ENCODE measurements around the gene ACOXL.

Gene ACOXL

GRCh38 chr2:110819711-110820110 is 87.3 kb downstream of the ACOXL start:
- TF ChIP-seq, protein P1, sequence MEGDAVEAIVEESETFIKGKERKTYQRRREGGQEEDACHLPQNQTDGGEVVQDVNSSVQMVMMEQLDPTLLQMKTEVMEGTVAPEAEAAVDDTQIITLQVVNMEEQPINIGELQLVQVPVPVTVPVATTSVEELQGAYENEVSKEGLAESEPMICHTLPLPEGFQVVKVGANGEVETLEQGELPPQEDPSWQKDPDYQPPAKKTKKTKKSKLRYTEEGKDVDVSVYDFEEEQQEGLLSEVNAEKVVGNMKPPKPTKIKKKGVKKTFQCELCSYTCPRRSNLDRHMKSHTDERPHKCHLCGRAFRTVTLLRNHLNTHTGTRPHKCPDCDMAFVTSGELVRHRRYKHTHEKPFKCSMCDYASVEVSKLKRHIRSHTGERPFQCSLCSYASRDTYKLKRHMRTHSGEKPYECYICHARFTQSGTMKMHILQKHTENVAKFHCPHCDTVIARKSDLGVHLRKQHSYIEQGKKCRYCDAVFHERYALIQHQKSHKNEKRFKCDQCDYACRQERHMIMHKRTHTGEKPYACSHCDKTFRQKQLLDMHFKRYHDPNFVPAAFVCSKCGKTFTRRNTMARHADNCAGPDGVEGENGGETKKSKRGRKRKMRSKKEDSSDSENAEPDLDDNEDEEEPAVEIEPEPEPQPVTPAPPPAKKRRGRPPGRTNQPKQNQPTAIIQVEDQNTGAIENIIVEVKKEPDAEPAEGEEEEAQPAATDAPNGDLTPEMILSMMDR (IDR thresholded peaks at IDR 0.05; ENCODE audit: extremely low read depth, missing control alignments): no peak
- DNase-seq (ENCODE audit: low spot score): no peak

- DNase-seq (ENCODE audit: low spot score): no peak
- TF ChIP-seq, protein P1 (IDR thresholded peaks at IDR 0.05; ENCODE audit: extremely low read depth, missing control alignments): no peak
Observed at GRCh38 chr2:110820128-110820527, 87.8 kb downstream of the ACOXL start.

DNA sequence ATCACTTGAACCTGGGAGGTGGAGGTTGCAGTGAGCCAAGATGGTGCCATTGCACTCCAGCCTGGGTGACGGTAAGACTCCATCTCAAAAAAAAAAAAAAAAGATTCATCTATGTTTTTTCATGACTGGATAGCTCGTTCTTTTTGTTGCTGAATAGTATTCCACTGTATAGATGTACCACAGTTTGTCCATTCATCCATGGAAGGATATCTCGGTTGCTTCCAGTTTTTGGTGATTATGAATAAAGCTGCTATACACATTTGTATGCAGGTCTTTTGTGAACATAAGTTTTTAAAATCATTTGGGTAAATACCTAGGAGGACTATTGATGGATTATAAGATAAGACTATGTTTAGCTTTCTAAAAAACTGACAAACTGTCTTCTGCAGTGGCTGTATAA is 90.8 kb downstream of the ACOXL start:
- TF ChIP-seq, protein P1 (IDR thresholded peaks at IDR 0.05; ENCODE audit: extremely low read depth, missing control alignments): no peak

DNA sequence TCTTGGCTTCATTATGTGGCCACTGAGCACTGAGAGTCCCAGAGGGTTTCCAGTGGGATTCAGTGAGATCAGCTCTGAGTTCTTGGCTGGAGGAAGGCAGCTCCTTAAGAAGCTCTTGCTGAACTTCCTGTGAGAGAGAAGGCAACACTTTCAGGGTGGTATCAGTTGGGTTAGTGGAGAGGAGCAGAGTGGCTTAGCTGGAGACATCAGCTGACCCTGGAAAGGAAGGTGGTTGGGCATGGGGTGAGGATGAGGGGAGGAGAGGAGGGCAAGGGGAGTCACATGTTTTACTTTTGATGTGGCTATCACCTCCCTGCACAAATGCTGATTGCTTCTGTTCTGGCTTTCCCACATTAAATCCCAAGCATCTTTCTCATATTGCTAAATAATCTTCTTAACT is 95.1 kb downstream of the ACOXL start:
- no peak for DNase-seq (ENCODE audit: low spot score)
- TF ChIP-seq, protein P1 (IDR thresholded peaks at IDR 0.05; ENCODE audit: extremely low read depth, missing control alignments): no peak

More for the DNA sequence above, 90.8 kb downstream of the ACOXL start:
- no peak for DNase-seq (ENCODE audit: low spot score)

DNA sequence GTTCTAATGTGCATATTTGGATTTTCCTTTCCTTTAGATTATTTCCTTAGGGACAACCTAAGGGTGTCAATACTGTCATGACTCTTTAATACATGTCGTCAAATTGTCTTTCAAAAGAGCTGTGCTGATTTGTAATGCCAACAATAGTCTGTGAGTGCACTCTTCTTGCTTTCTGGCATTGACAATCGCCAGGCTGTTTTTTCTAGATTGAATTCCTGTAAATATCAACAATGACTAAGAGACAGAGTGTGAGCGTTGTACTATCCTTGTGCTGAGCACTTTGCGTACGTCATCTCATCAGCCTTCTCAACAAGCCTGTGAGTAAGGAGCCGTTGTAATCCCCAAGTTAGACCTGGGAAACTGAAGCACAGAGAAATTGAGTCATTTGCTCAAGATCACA is 96.0 kb downstream of the ACOXL start:
- TF ChIP-seq, protein P1 (IDR thresholded peaks at IDR 0.05; ENCODE audit: extremely low read depth, missing control alignments): no peak
- DNase-seq (ENCODE audit: low spot score): no peak

DNA sequence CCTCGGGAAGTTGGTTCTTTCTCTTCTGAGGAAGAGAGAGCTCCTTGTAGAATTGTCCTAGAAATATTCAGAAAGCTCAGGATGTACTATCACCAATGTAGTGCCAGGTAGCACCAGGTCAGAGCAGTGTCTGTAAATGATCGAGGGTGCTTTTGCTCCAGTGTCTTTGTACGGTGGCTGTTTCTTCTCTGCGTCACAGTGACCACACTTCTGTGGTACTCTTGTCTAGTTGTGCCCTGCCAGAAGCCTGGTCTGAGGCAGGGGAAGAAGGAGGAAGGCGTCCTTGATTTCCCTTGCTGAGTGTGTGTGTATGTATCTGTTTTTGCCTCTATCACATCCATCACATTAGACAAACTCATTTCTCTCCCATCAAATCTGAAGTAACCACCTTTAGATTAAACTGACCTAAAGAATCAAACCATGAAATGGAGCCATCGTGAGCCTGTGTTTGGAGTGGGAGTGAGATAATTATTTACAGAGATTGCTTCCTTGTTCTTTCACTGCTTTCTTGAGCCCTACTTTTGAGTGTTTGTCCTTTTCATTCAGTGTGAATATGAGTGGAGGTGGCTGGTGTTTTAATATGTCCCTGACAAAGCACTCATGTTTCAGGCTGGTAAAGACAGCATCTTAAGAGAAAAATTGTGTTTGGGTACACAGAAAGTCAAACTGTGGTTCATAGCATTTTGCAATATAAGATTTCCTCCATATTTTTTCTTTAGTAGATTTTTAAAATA is 97.2 kb downstream of the ACOXL start:
- DNase-seq (ENCODE audit: low spot score): no peak
- TF ChIP-seq, protein P1 (IDR thresholded peaks at IDR 0.05; ENCODE audit: extremely low read depth, missing control alignments): no peak

DNA sequence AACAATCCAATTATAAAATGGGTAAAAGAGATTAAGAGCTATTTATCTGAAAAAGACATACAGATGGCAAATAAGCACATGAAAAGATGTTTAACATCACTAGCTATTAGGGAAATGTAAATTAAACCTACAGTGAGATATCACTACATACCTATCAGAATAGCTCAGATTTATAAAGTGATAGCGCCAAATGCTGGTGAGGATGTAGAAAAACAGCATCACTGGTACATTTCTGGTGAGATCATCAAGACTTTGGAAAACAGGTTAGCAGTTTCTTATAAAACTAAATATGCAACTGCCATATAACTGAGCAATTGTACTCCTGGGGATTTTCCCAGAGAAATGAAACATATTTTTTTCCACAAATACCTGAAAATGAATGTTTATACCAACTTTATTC is 100.4 kb downstream of the ACOXL start:
- no peak for DNase-seq (ENCODE audit: low spot score)
- TF ChIP-seq, protein P1 (IDR thresholded peaks at IDR 0.05; ENCODE audit: extremely low read depth, missing control alignments): no peak
